Body of pancreas (tissue), 4 donors: Measurements from ENCODE around the gene GCNA. TPM values are rescaled to one million over a fixed set of nuclear protein-coding genes. Genes with fewer than 3 reads are reported as not detected.
A peak's percentile ranks its signal among the peaks of the same experiment; 100 is the strongest.

Source experiments
- ATAC-seq: fragments of 150-250 bp; one replicate; pipeline ENCODE4 v1.9.1; 2016
- DNase-seq, 4 donors: peaks; one replicate each; pipeline ENCODE4 v3.0.0-alpha.2; 2019
- H3K27ac ChIP-seq, 4 donors: fragments of 200-600 bp; sonication (generic); 1 replicate in 3 of 4; 2 replicates in 1 of 4; pipeline versions ENCODE4 v1.5.1 to v1.6.1; 2016 to 2019; ENCODE audit warnings: mild to moderate bottlenecking in 1 of 4, mixed read lengths in 1 of 4, moderate library complexity in 1 of 4
- H3K27me3 ChIP-seq, 2 donors: fragments of 200-600 bp; sonication (generic); one replicate each; pipeline ENCODE4 v1.6.0; 2016; ENCODE audit warnings: mild to moderate bottlenecking in 1 of 2
- H3K36me3 ChIP-seq, 2 donors: fragments of 200-600 bp; sonication (generic); replicated peaks in 1 of 2; 2 replicates each; pipeline ENCODE4 v1.5.1; 2016; ENCODE audit warnings: low read depth in 2 of 2; ENCODE audit not compliant: insufficient read depth in 1 of 2
- H3K4me1 ChIP-seq: fragments of 200-600 bp; sonication (generic); one replicate; pipeline ENCODE4 v1.6.0; 2016
- H3K4me3 ChIP-seq, 2 donors: fragments of 200-600 bp; sonication (generic); 1 replicate in 1 of 2; 2 replicates in 1 of 2; pipeline ENCODE4 v1.5.1; 2016 to 2019
- H3K9me3 ChIP-seq, 3 donors: fragments of 200-600 bp; sonication (generic); 1 replicate in 2 of 3; 2 replicates in 1 of 3; pipeline ENCODE4 v1.5.1; 2016
- CTCF ChIP-seq, 7 experiments: fragments of 450-650 bp in 4 of 7; fragments of 200-600 bp in 3 of 7; sonication (generic) in 3 of 7; IDR thresholded peaks; one replicate each; pipeline ENCODE4 v1.5.1; 2016 to 2019; ENCODE audit warnings: antibody characterized with exemption in 7 of 7
- POLR2A ChIP-seq, 3 donors: fragments of 450-650 bp; IDR thresholded peaks; one replicate each; pipeline ENCODE4 v1.6.1; 2016; ENCODE audit warnings: antibody characterized with exemption in 3 of 3, mild to moderate bottlenecking in 2 of 3
- WGBS, 2 donors: methylation state at CpG; one replicate each; pipeline ENCODE4 v1.1.5; 2017; 5-methylcytosine and 5-hydroxymethylcytosine counted together
- intact Hi-C: fragments of 100-400 bp; cut with DNase I; formaldehyde crosslinking; loops from one replicate; pipeline ENCODE4 v1.15.1; 2023
- total RNA-seq, 2 donors: library from RNA; depleted of rRNA; stranded (reverse); fragments of >200 nt; gene quantifications; one replicate each; pipeline ENCODE4 v1.1.0, GENCODE V29; 2016

GCNA gene
- total RNA-seq, 2 donors from 2014 or later: 3.6 to 6.9 TPM

GRCh38 chrX:71540801-71541200 is 37.4 kb upstream of the GCNA start:
- WGBS, 2 donors: 37 to 41% methylated on average over 3 of the region's 3 CpGs
- ATAC-seq (no peak), DNase-seq (no peak)
- no peak for TF ChIP-seq POLR2A (IDR thresholded peaks at IDR 0.05)
- no peak for TF ChIP-seq CTCF (IDR thresholded peaks at IDR 0.05)
- Histone ChIP-seq H3K27me3 (no peaks in the 10 kb centered on the region), H3K4me1 (peaks cover 48% of the 10 kb centered on the region), H3K36me3 (no peaks in the 10 kb centered on the region), H3K27ac (peak overlapping the region in 2 of 4 donors; percentile 17 to 52), H3K9me3 (no peaks in the 10 kb centered on the region), H3K4me3 (no peak overlapping the region)
- intact Hi-C loops: no loop called here

GRCh38 chrX:71541210-71542022 is 36.8 kb upstream of the GCNA start:
- WGBS, 2 donors: 25 to 31% methylated on average over 8 of the region's 8 CpGs
- intact Hi-C loops: no loop called here
- H3K4me1 ChIP-seq: peaks cover 48% of the 10 kb centered on the region
- H3K36me3 ChIP-seq: peaks cover 0 to 3% of the 10 kb centered on the region in 2 donors
- peak overlapping the region in 1 of 4 donors; percentile 52 for H3K27ac ChIP-seq
- no peaks in the 10 kb centered on the region for H3K27me3 ChIP-seq
- no peaks in the 10 kb centered on the region for H3K9me3 ChIP-seq
- H3K4me3 ChIP-seq: no peak overlapping the region
- DNase-seq: no peak
- ATAC-seq: no peak
- TF ChIP-seq POLR2A (IDR thresholded peaks at IDR 0.05) (no peak), CTCF (IDR thresholded peaks at IDR 0.05) (no peak)

- no peak overlapping the region for H3K4me3 ChIP-seq
- H3K4me1 ChIP-seq: peaks cover 48% of the 10 kb centered on the region
- no peaks in the 10 kb centered on the region for H3K27me3 ChIP-seq
- intact Hi-C loops: no loop called here
- no peak for DNase-seq
- no peak for TF ChIP-seq POLR2A (IDR thresholded peaks at IDR 0.05)
- no peak for TF ChIP-seq CTCF (IDR thresholded peaks at IDR 0.05)
- ATAC-seq: no peak
- H3K9me3 ChIP-seq: no peaks in the 10 kb centered on the region
- WGBS, 2 donors: 25 to 41% methylated on average over 1 of the region's 1 CpG
- peaks cover 0 to 3% of the 10 kb centered on the region in 2 donors for H3K36me3 ChIP-seq
- H3K27ac ChIP-seq: peak overlapping the region in 2 of 4 donors; percentile 25 to 62
These were observed 35.8 kb upstream of the GCNA start for GRCh38 chrX:71542411-71542810.

GRCh38 chrX:71542825-71543224 is 35.4 kb upstream of the GCNA start:
- ATAC-seq: peak; percentile 25
- no peak overlapping the region for H3K4me3 ChIP-seq
- H3K4me1 ChIP-seq: peaks cover 43% of the 10 kb centered on the region
- H3K36me3 ChIP-seq: peaks cover 0 to 3% of the 10 kb centered on the region in 2 donors
- intact Hi-C loops: no loop called here
- peak overlapping the region in 3 of 4 donors; percentile 25 to 62 (median 43) for H3K27ac ChIP-seq
- no peaks in the 10 kb centered on the region for H3K9me3 ChIP-seq
- DNase-seq: no peak
- no peaks in the 10 kb centered on the region for H3K27me3 ChIP-seq
- 62 to 72% methylated on average over 2 of the region's 2 CpGs for WGBS, 2 donors
- TF ChIP-seq POLR2A (IDR thresholded peaks at IDR 0.05) (no peak), CTCF (IDR thresholded peaks at IDR 0.05) (no peak)
